Measurements from ENCODE around the gene RUFY3. TPM values are rescaled to one million over a fixed set of nuclear protein-coding genes. Genes with fewer than 3 reads are reported as not detected.
A peak's percentile ranks its signal among the peaks of the same experiment; 100 is the strongest.

Gene RUFY3
- polyA plus RNA-seq, 3 donors = 11.1 to 37.3 (median 12.5) TPM

- Mint-ChIP-seq H3K9me3 (peaks cover 0 to 2% (median 0%) of the 10 kb centered on the region in 7 donors), H3K27ac (peak overlapping the region in 2 of 7 donors; percentile 18 to 35), H3K4me3 (no peak overlapping the region), H3K4me1 (peaks cover 29% of the 10 kb centered on the region), H3K36me3 (no peaks in the 10 kb centered on the region), H3K27me3 (ENCODE audit: low read depth in 3 of 3) (peaks cover 0 to 2% (median 0%) of the 10 kb centered on the region in 3 donors)
- Histone ChIP-seq H3K4me1 (ENCODE audit: control insufficient read depth in 1 of 2, insufficient read depth in 2 of 2, low read length in 2 of 2) (peaks cover 18 to 26% of the 10 kb centered on the region in 2 donors), H3K27me3 (ENCODE audit: control insufficient read depth in 2 of 2, insufficient read depth in 2 of 2, low read length in 2 of 2) (no peaks in the 10 kb centered on the region), H3K79me2 (ENCODE audit: insufficient read depth, low read length) (peaks cover 53% of the 10 kb centered on the region), H2AFZ (ENCODE audit: insufficient read depth, low read depth, low read length, poor library complexity, severe bottlenecking) (no peak overlapping the region), H4K20me1 (ENCODE audit: insufficient read depth, low read length) (peaks cover 4% of the 10 kb centered on the region), H3K9me3 (replicated peaks in 1 of 2; ENCODE audit: control insufficient read depth in 1 of 2, insufficient read depth in 1 of 2, low read length in 2 of 2) (no peaks in the 10 kb centered on the region), H3K9ac (ENCODE audit: insufficient read depth, low read length, poor library complexity, severe bottlenecking) (no peak overlapping the region), H3K4me3 (replicated peaks in 1 of 3; ENCODE audit: low read depth in 2 of 3, low read length in 3 of 3) (no peak overlapping the region), H3K36me3 (replicated peaks in 1 of 2; ENCODE audit: control insufficient read depth in 1 of 2, insufficient read depth in 2 of 2, low read length in 2 of 2) (no peaks in the 10 kb centered on the region), H3K4me2 (replicated peaks; ENCODE audit: extremely low read depth, low read length, poor library complexity, severe bottlenecking) (no peak overlapping the region), H3K27ac (ENCODE audit: low read depth in 1 of 2, low read length in 2 of 2) (no peak overlapping the region)
- intact Hi-C loops (cut with micrococcal nuclease) = no loop called here
- no peak for DNase-seq
- 96% methylated on average over 3 of the region's 5 CpGs for WGBS (ENCODE audit: insufficient coverage)
- no peak for TF ChIP-seq CTCF (IDR thresholded peaks at IDR 0.05)
These were observed 20.3 kb downstream of the RUFY3 start for GRCh38 chr4:70741867-70742658.

GRCh38 chr4:70743731-70744130 is 22.0 kb downstream of the RUFY3 start:
- Mint-ChIP-seq H3K4me1 (peaks cover 32% of the 10 kb centered on the region), H3K27ac (no peak overlapping the region), H3K4me3 (no peak overlapping the region), H3K27me3 (ENCODE audit: low read depth in 3 of 3) (no peaks in the 10 kb centered on the region), H3K36me3 (no peaks in the 10 kb centered on the region), H3K9me3 (peaks cover 0 to 2% (median 0%) of the 10 kb centered on the region in 7 donors)
- Histone ChIP-seq H3K79me2 (ENCODE audit: insufficient read depth, low read length) (peaks cover 41% of the 10 kb centered on the region), H3K9me3 (replicated peaks in 1 of 2; ENCODE audit: control insufficient read depth in 1 of 2, insufficient read depth in 1 of 2, low read length in 2 of 2) (no peaks in the 10 kb centered on the region), H3K4me3 (replicated peaks in 1 of 3; ENCODE audit: low read depth in 2 of 3, low read length in 3 of 3) (no peak overlapping the region), H3K9ac (ENCODE audit: insufficient read depth, low read length, poor library complexity, severe bottlenecking) (no peak overlapping the region), H3K27ac (ENCODE audit: low read depth in 1 of 2, low read length in 2 of 2) (no peak overlapping the region), H3K4me1 (ENCODE audit: control insufficient read depth in 1 of 2, insufficient read depth in 2 of 2, low read length in 2 of 2) (peaks cover 24 to 33% of the 10 kb centered on the region in 2 donors), H4K20me1 (ENCODE audit: insufficient read depth, low read length) (peaks cover 4% of the 10 kb centered on the region), H3K27me3 (ENCODE audit: control insufficient read depth in 2 of 2, insufficient read depth in 2 of 2, low read length in 2 of 2) (no peaks in the 10 kb centered on the region), H2AFZ (ENCODE audit: insufficient read depth, low read depth, low read length, poor library complexity, severe bottlenecking) (no peak overlapping the region), H3K4me2 (replicated peaks; ENCODE audit: extremely low read depth, low read length, poor library complexity, severe bottlenecking) (no peak overlapping the region), H3K36me3 (replicated peaks in 1 of 2; ENCODE audit: control insufficient read depth in 1 of 2, insufficient read depth in 2 of 2, low read length in 2 of 2) (no peaks in the 10 kb centered on the region)
- no CpG with 5 or more reads among the region's 1 CpG for WGBS (ENCODE audit: insufficient coverage)
- intact Hi-C loops (cut with micrococcal nuclease) = no loop called here
- DNase-seq = peak in 1 of 3 donors; percentile 45
- no peak for TF ChIP-seq CTCF (IDR thresholded peaks at IDR 0.05)

All from CD14-positive monocyte (primary cell).